ENCODE results near the gene PDCD11. TPM values are rescaled to one million over a fixed set of nuclear protein-coding genes. Genes with fewer than 3 reads are reported as not detected.
A peak's percentile ranks its signal among the peaks of the same experiment; 100 is the strongest.
"Not testable (repeated sequence)": the region's sequence is repeated elsewhere in the genome, so short reads cannot be mapped to it uniquely, and the experiment has no call there.

PDCD11 gene, protein sequence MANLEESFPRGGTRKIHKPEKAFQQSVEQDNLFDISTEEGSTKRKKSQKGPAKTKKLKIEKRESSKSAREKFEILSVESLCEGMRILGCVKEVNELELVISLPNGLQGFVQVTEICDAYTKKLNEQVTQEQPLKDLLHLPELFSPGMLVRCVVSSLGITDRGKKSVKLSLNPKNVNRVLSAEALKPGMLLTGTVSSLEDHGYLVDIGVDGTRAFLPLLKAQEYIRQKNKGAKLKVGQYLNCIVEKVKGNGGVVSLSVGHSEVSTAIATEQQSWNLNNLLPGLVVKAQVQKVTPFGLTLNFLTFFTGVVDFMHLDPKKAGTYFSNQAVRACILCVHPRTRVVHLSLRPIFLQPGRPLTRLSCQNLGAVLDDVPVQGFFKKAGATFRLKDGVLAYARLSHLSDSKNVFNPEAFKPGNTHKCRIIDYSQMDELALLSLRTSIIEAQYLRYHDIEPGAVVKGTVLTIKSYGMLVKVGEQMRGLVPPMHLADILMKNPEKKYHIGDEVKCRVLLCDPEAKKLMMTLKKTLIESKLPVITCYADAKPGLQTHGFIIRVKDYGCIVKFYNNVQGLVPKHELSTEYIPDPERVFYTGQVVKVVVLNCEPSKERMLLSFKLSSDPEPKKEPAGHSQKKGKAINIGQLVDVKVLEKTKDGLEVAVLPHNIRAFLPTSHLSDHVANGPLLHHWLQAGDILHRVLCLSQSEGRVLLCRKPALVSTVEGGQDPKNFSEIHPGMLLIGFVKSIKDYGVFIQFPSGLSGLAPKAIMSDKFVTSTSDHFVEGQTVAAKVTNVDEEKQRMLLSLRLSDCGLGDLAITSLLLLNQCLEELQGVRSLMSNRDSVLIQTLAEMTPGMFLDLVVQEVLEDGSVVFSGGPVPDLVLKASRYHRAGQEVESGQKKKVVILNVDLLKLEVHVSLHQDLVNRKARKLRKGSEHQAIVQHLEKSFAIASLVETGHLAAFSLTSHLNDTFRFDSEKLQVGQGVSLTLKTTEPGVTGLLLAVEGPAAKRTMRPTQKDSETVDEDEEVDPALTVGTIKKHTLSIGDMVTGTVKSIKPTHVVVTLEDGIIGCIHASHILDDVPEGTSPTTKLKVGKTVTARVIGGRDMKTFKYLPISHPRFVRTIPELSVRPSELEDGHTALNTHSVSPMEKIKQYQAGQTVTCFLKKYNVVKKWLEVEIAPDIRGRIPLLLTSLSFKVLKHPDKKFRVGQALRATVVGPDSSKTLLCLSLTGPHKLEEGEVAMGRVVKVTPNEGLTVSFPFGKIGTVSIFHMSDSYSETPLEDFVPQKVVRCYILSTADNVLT (N-terminal part only)
- 42.4 and 60.6 TPM in 2 replicates for total RNA-seq (2014; rRNA removed; shearing (Covaris generic))

DNA sequence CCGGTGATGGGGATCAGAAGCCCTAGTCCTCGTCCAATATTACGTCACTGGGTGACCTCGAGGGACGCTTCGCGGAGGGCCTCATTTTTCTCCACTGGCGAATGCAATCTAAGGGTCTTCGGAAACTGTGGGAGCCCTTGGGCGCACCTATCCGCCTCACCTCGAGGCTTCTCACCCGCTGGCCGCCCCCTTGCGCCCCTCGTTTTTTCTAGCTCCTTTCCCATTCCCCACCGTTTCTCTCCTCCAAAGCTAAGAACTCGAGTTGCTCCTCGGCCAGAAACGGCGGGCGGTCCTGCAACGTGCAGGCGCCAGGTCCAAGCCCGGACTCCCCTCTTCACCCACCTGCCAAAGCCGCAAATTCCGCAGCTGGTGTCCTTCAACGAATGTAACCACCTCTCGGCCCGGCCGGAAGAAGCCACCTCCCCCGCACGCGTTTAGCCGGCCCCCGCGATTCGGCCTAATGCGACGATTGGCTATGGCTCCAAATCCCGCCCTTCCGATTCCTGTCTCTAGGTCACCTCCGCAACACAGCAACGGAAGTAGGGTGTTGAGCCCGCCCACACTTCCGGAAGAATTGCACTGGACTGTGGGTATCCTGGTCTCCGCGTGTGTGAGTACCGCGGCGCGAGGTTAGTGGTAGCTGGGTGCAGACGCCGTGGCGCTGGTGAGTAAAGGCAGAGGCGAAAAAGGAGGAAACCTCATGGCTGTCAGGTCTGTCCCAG, at the start of gene PDCD11, which contains the start of gene ATP5MK:
PDCD11 (plus strand) TSS at position 560 of the 722 bp plus-strand sequence. CDS start 1,801 bp downstream, outside the sequence.
ATP5MK (minus strand) TSS at position 409 of the 722 bp plus-strand sequence. CDS start 4,018 bp downstream, outside the sequence.
- in situ Hi-C loops (cut with HindIII; ENCODE audit: low sequenced_read_pairs), result no loop called here

DNA sequence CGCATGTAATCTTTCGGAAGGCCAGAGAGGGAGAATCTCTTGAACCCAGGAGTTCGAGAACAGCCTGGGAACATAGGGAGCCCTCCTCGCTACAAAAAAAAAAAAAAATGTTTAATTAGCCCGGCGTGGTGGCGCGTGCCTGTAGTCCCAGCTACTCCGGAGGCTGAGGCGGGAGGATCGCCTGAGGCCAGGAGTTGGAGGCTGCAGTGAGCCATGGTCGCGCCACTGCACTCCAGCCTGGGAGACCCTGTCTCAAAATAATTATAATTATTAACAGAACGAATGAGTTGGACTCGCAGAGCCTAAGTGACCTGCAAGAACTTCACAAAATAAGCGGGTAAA, 46.3 kb upstream of the PDCD11 start:
- DNase-seq (ENCODE audit: low spot score), result no peak
- in situ Hi-C loops (cut with HindIII; ENCODE audit: low sequenced_read_pairs), result no loop called here

More for the DNA sequence above, at the start of gene PDCD11, which contains the start of gene ATP5MK:
- DNase-seq (ENCODE audit: low spot score), result peak; percentile 99

GRCh38 chr10:103350517-103351260, 45.7 kb upstream of the PDCD11 start, which contains the start of gene PCGF6:
Gene PCGF6 (minus strand): TSS chr10:103351140. CDS start chr10:103351066, 74 bp downstream.
- peak; percentile 84 for DNase-seq (ENCODE audit: low spot score)
- in situ Hi-C loops (cut with HindIII; ENCODE audit: low sequenced_read_pairs), result no loop called here

GRCh38 chr10:103353281-103353680, 43.1 kb upstream of the PDCD11 start:
- in situ Hi-C loops (cut with HindIII; ENCODE audit: low sequenced_read_pairs), result no loop called here
- DNase-seq (ENCODE audit: low spot score), result no peak

- DNase-seq (ENCODE audit: low spot score); in situ Hi-C loops (cut with HindIII; ENCODE audit: low sequenced_read_pairs): not testable (repeated sequence)
Observed at GRCh38 chr10:103354567-103354966, 41.9 kb upstream of the PDCD11 start.

DNA sequence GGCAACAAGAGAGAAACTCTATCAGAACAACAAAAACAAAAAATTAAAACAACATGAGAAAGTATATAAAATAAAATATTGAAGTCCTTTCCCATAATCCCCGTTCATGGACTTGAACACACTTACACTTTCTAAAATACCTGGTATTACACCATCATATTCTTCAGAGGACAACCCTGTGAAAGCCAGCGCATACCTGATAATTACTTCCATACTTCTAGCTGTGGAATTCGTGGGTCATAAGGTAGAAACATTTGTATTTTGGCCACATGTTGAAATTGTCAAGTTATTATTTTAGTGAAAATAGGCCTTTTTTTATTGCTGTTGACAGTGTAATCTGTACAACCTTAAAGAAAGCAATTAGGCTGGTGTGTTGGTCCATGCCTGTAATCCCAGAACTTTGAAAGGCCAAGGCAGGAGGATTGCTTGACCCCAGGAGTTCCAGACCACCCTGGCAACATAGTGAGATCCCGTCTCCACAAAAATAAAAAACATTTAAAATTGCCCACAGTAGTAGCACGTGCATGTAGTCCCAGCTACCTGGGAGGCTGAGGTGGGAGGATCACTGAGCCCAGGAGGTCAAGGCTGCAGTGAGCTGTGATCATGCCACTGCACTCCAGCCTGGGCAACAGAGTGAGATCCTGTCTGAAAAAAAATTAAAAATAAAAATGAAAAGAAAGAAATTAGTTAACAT, 40.4 kb upstream of the PDCD11 start:
- in situ Hi-C loops (cut with HindIII; ENCODE audit: low sequenced_read_pairs), result no loop called here
- no peak for DNase-seq (ENCODE audit: low spot score)

DNA sequence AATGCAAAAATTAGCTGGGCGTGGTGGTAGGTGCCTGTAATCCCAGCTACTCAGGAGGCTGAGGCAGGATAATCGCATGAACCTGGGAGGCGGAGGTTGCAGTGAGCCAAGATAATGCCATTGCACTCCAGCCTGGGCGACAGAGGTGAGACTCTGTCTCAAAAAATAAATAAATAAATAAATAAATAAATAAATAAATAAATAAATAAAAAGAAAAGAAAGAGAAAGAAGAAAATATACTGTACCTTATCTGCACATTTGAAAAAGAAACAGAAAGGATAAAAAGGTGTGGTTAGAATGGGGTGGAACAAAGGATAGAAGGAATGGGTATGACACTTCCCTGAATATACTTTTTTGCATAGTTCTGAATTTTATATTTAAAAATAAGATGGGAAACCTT, 36.9 kb upstream of the PDCD11 start:
- DNase-seq (ENCODE audit: low spot score); in situ Hi-C loops (cut with HindIII; ENCODE audit: low sequenced_read_pairs): not testable (repeated sequence)

- DNase-seq (ENCODE audit: low spot score); in situ Hi-C loops (cut with HindIII; ENCODE audit: low sequenced_read_pairs): not testable (repeated sequence)
Observed at GRCh38 chr10:103360791-103361190, 35.6 kb upstream of the PDCD11 start.

DNA sequence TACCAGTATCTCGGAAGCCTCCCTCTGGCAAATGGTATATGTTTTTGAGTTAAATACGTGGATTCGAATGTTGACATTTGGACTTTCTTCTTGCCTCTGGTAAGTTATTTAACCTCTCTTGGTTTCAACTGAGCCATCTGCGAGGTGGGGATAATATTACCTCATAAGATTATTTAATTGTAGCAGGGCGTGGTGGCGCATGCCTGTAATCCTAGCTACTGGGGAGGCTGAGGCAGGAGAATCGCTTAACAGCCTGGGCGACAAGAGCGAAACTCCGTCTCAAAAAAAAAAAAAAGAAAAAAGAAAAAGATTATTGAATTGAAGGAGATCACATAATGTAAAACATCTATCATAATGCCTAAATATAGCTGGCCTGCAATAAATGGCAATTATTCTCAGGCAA, 29.0 kb upstream of the PDCD11 start:
- in situ Hi-C loops (cut with HindIII; ENCODE audit: low sequenced_read_pairs), result no loop called here
- DNase-seq (ENCODE audit: low spot score), result no peak

- in situ Hi-C loops (cut with HindIII; ENCODE audit: low sequenced_read_pairs), result no loop called here
Observed at GRCh38 chr10:103367782-103368518, 28.5 kb upstream of the PDCD11 start, which contains the start of gene TAF5. Gene TAF5 (plus strand): TSS chr10:103367976. CDS start chr10:103367990, 14 bp downstream.

DNA sequence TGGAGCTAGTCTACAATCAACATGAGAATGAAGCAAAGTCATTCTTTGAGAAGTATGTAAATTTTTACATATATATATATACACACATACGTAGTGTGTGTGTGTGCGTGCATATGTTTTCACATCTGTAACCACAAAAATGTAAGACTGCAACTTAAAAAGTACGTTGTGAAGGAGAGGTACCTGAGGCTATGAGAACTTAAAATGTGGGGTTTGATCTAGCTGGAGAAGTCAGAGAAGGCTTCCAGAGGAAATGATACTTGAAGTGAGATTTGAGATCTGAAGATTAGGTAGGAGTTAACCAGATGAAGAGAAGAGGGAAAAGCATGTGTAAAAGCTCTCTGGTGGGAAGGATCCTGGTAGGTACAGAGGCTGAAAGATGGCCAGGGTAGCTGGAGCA, 22.9 kb upstream of the PDCD11 start:
- DNase-seq (ENCODE audit: low spot score), result no peak
- in situ Hi-C loops (cut with HindIII; ENCODE audit: low sequenced_read_pairs), result no loop called here

More at GRCh38 chr10:103367782-103368518, 28.5 kb upstream of the PDCD11 start, which contains the start of gene TAF5:
- DNase-seq (ENCODE audit: low spot score), result peak; percentile 96

DNA sequence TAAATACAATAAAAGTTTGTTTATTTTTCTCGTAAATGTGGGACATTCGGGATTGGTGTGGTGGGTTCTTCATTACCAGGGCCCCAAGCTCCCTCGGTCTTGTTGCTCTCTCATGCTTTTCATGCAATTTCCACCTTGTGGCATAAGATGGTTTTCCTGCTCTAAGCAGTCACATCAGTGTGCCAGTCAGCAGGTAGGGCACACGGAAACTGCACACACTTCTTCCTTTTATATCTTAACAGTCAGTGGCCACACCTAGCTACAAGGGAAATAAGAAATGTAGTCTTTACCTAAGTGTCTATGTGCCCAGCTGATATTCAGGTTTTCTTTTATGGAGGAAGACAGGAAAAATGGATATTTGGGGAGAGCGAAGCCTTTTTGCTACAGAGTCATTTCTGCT, 22.2 kb upstream of the PDCD11 start:
- in situ Hi-C loops (cut with HindIII; ENCODE audit: low sequenced_read_pairs), result no loop called here
- no peak for DNase-seq (ENCODE audit: low spot score)

GRCh38 chr10:103382769-103383168, 13.7 kb upstream of the PDCD11 start:
- in situ Hi-C loops (cut with HindIII; ENCODE audit: low sequenced_read_pairs), result no loop called here
- no peak for DNase-seq (ENCODE audit: low spot score)

DNA sequence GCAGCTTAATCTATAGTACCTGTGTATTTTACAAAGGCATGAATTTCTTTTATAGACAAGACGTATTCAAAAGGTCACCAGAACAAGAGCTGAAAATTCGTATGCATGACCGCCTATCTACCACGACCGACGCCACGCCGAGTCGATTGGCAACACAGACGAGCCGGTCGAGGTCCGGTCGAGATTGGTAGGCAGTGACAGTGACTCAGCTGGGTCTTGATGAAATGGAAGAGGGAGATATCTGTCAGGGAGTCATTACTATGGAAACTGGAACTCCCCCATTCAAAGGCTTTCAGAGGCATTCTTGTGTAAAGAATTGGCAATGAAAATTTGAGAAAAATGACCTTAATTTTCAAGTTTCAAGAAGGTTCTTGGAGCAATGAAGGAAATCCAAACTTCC, 2.2 kb upstream of the PDCD11 start:
- no peak for DNase-seq (ENCODE audit: low spot score)
- in situ Hi-C loops (cut with HindIII; ENCODE audit: low sequenced_read_pairs), result no loop called here

DNA sequence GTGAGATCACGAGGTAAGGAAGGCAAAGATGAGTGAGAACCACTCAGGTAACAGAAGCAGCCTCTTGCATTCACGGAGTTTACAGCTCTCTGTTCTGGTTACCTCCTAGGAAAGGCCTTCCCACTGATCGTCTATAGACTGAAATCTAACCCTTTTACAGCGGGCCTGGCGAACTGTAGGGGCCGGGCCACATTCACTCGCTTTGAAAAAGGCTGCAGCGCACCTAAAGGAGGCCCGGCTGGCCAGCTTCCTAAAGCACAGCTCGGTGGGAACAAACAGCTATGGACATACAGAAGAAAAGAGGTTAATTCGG, 716 bp upstream of the PDCD11 start:
- DNase-seq (ENCODE audit: low spot score), result peak; percentile 12
- in situ Hi-C loops (cut with HindIII; ENCODE audit: low sequenced_read_pairs), result no loop called here

- in situ Hi-C loops (cut with HindIII; ENCODE audit: low sequenced_read_pairs), result no loop called here
Observed at GRCh38 chr10:103396789-103397087, 312 bp downstream of the PDCD11 start.

More at GRCh38 chr10:103396789-103397087, 312 bp downstream of the PDCD11 start:
- no peak for DNase-seq (ENCODE audit: low spot score)

All from G401 (cell line).